WTC11 (cell line): Measurements from ENCODE around the gene CD28.

ENCODE experiments used
- CREM ChIP-seq: sonication (generic); formaldehyde crosslinking; IDR thresholded peaks from 2 replicates; pipeline ENCODE4 v1.8.1; 2022; ENCODE audit warnings: mild to moderate bottlenecking, missing genetic modification reagents, moderate library complexity
- CTCF ChIP-seq: fragments of 200-600 bp; IDR thresholded peaks from 2 replicates; pipeline ENCODE4 v1.8.0; 2022; ENCODE audit warnings: antibody characterized with exemption
- MAX ChIP-seq: sonication (generic); formaldehyde crosslinking; IDR thresholded peaks from 2 replicates; pipeline ENCODE4 v1.8.0; 2022; ENCODE audit warnings: mild to moderate bottlenecking, missing genetic modification reagents

GRCh38 chr2:203758841-203759689, 52.6 kb downstream of the CD28 start:
- no peak for TF ChIP-seq MAX (CRISPR knock-in tag)
- no peak for TF ChIP-seq CTCF
- TF ChIP-seq CREM, result no peak
